Skeletal muscle satellite cell (primary cell): ENCODE measurements around the gene MIS18A.
"Not testable (repeated sequence)": the region's sequence is repeated elsewhere in the genome, so short reads cannot be mapped to it uniquely, and the experiment has no call there.

Source experiments
- H3K27me3 ChIP-seq: 2 replicates; pipeline ENCODE4 v1.7.0; 2013; ENCODE audit warnings: low read length; ENCODE audit not compliant: control insufficient read depth, insufficient read depth
- H3K36me3 ChIP-seq: 2 replicates; pipeline ENCODE4 v1.7.0; 2013; ENCODE audit warnings: mild to moderate bottlenecking, control low read depth, low read length; ENCODE audit not compliant: insufficient read depth
- H3K4me1 ChIP-seq: 2 replicates; pipeline ENCODE4 v1.7.0; 2013; ENCODE audit warnings: low read length; ENCODE audit not compliant: control insufficient read depth, insufficient read depth
- H3K4me2 ChIP-seq: 2 replicates; pipeline ENCODE4 v1.7.0; 2013; ENCODE audit warnings: mild to moderate bottlenecking, low read length
- H3K4me3 ChIP-seq: 2 replicates; pipeline ENCODE4 v1.7.0; 2013; ENCODE audit warnings: low read length
- H3K9ac ChIP-seq: 2 replicates; pipeline ENCODE4 v1.7.0; 2013; ENCODE audit warnings: mild to moderate bottlenecking, low read depth, low read length, moderate library complexity
- H3K9me3 ChIP-seq: replicated peaks from 2 replicates; pipeline ENCODE4 v1.7.0; 2013; ENCODE audit warnings: mild to moderate bottlenecking, control low read depth, low read length

Gene MIS18A

DNA sequence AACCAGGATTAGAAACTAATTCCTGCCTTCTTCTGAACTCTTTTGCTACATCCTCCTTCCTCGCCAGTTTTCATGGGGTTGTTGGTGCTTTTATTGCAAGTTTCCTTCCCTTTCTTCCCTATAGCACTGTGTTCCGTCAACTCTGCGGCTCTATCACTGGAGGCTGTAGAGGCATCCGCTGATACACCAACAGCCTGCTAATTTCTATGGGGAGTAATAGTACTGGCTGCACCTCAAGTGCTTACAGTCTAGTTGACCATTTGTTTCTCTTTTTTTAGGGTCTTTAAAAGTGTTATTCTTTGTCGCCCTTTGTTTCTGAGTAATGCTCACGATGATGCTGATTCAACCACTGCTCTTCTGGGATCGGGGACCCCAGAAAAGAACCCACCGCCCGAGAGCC, 746 bp downstream of the MIS18A start:
- Histone ChIP-seq H3K4me2 (peak overlapping the region; percentile 86), H3K36me3 (no peaks in the 10 kb centered on the region), H3K4me3 (peak overlapping the region; percentile 86), H3K4me1 (peaks cover 14% of the 10 kb centered on the region), H3K9me3 (no peaks in the 10 kb centered on the region), H3K9ac (peak overlapping the region; percentile 83), H3K27me3 (no peaks in the 10 kb centered on the region)

GRCh38 chr21:32276671-32277070, 2.2 kb downstream of the MIS18A start:
- H3K4me1 ChIP-seq = peaks cover 14% of the 10 kb centered on the region
- H3K36me3 ChIP-seq = no peaks in the 10 kb centered on the region
- no peaks in the 10 kb centered on the region for H3K27me3 ChIP-seq
- H3K9ac ChIP-seq = no peak overlapping the region
- H3K4me2 ChIP-seq = no peak overlapping the region
- H3K9me3 ChIP-seq = no peaks in the 10 kb centered on the region
- no peak overlapping the region for H3K4me3 ChIP-seq

- H3K4me3 ChIP-seq = no peak overlapping the region
- no peaks in the 10 kb centered on the region for H3K9me3 ChIP-seq
- H3K4me1 ChIP-seq = no peaks in the 10 kb centered on the region
- no peaks in the 10 kb centered on the region for H3K27me3 ChIP-seq
- no peak overlapping the region for H3K9ac ChIP-seq
- no peak overlapping the region for H3K4me2 ChIP-seq
- peaks cover 14% of the 10 kb centered on the region for H3K36me3 ChIP-seq
Measured at GRCh38 chr21:32270748-32271147, 8.1 kb downstream of the MIS18A start.

GRCh38 chr21:32265321-32265720, 13.5 kb downstream of the MIS18A start:
- not testable (repeated sequence) for H3K4me2 ChIP-seq, H3K9me3 ChIP-seq, H3K27me3 ChIP-seq, H3K9ac ChIP-seq, H3K4me1 ChIP-seq, H3K4me3 ChIP-seq
- peaks cover 14% of the 10 kb centered on the region for H3K36me3 ChIP-seq

GRCh38 chr21:32261929-32262328, 16.9 kb downstream of the MIS18A start:
- Histone ChIP-seq H3K9me3 (no peaks in the 10 kb centered on the region), H3K4me1 (peaks cover 6% of the 10 kb centered on the region), H3K4me3 (no peak overlapping the region), H3K9ac (no peak overlapping the region), H3K27me3 (peaks cover 7% of the 10 kb centered on the region), H3K4me2 (no peak overlapping the region), H3K36me3 (peaks cover 4% of the 10 kb centered on the region)

GRCh38 chr21:32260130-32260529, 18.7 kb downstream of the MIS18A start:
- Histone ChIP-seq H3K4me1 (peaks cover 12% of the 10 kb centered on the region), H3K9ac (no peak overlapping the region), H3K9me3 (no peaks in the 10 kb centered on the region), H3K27me3 (peaks cover 19% of the 10 kb centered on the region), H3K36me3 (no peaks in the 10 kb centered on the region), H3K4me3 (no peak overlapping the region), H3K4me2 (no peak overlapping the region)

DNA sequence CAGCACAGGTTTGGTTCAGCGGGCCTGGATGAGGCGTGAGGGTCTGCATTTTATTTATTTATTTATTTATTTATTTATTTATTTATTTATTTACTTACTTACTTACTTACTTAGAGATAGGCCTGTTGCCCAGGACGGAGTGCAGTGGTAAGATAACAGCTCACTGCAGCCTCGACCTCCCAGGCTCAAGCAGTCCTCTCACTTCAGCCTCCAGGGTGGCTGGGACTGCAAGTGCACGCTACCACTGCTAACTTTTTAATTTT, 20.1 kb downstream of the MIS18A start:
- H3K27me3 ChIP-seq = peaks cover 19% of the 10 kb centered on the region
- not testable (repeated sequence) for H3K36me3 ChIP-seq, H3K4me3 ChIP-seq, H3K9ac ChIP-seq, H3K4me2 ChIP-seq, H3K9me3 ChIP-seq
- peaks cover 12% of the 10 kb centered on the region for H3K4me1 ChIP-seq

DNA sequence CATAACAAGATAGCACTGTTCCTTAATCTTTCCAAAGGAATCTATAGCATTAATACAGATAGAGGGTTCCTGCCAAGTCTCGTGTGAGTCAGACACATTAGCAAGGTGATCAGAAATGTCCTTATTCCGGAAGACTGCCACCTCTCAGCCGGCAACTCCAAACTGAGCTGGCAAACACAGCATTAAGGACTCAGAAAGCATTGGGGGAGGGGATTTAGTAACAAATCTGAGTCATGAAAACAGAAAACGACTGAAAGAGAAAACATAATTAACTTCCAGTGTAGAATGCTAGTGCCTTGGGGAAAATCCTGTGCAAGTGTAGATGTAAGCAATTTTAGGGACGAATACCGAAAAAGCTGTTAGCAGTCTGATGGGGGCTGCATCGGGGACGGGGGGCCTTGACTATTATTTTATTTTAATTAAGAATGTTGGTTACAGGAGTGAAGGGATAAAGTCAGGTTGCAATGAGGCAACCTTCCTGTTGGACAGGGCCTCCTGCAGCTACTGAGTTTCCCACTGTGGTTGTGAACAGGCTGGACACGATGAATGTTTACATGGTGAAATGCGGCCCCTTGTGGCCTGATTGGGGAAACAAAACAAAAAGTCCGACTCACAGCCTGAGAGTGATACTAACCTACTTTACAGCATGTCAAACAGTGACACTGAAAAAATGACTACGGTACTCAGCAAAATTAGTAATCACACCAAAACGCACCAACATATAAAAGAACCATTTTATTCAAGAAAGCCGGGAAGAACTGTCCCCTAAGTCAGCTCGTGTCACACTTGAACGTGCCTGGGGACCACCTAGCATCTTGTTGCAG, 20.7 kb downstream of the MIS18A start:
- H3K27me3 ChIP-seq = peaks cover 19% of the 10 kb centered on the region
- H3K9ac ChIP-seq = no peak overlapping the region
- H3K9me3 ChIP-seq = no peaks in the 10 kb centered on the region
- no peak overlapping the region for H3K4me3 ChIP-seq
- no peak overlapping the region for H3K4me2 ChIP-seq
- no peaks in the 10 kb centered on the region for H3K36me3 ChIP-seq
- H3K4me1 ChIP-seq = peaks cover 12% of the 10 kb centered on the region

GRCh38 chr21:32256873-32257620, 21.8 kb downstream of the MIS18A start:
- peak overlapping the region; percentile 36 for H3K9ac ChIP-seq
- no peak overlapping the region for H3K4me3 ChIP-seq
- H3K9me3 ChIP-seq = no peaks in the 10 kb centered on the region
- no peaks in the 10 kb centered on the region for H3K36me3 ChIP-seq
- H3K27me3 ChIP-seq = peaks cover 22% of the 10 kb centered on the region
- H3K4me1 ChIP-seq = peaks cover 12% of the 10 kb centered on the region
- peak overlapping the region; percentile 3 for H3K4me2 ChIP-seq

DNA sequence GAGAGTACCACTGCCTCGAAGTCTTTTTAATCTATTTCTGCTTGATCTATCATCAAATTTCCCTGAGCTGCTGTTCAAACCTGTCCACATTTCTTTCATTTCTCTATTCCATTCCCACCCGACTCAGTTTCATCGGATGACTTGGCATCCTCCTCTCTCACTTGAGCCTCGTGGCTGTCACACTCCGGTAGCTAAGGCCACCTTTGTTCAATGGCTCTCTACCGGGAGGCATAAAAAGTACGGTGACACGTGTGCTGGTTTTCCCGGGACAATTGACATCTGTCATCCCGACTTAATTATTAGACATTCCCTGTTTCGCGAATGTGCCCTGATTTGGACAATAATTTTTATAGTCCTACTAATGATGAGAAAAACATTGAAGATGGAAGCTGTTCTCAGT, 22.6 kb downstream of the MIS18A start:
- H3K4me2 ChIP-seq = peak overlapping the region; percentile 3
- H3K36me3 ChIP-seq = no peaks in the 10 kb centered on the region
- peaks cover 25% of the 10 kb centered on the region for H3K27me3 ChIP-seq
- no peak overlapping the region for H3K4me3 ChIP-seq
- H3K9me3 ChIP-seq = no peaks in the 10 kb centered on the region
- H3K4me1 ChIP-seq = peaks cover 12% of the 10 kb centered on the region
- peak overlapping the region; percentile 36 for H3K9ac ChIP-seq

- Histone ChIP-seq H3K36me3 (no peaks in the 10 kb centered on the region), H3K4me3 (no peak overlapping the region), H3K4me2 (no peak overlapping the region), H3K4me1 (peaks cover 12% of the 10 kb centered on the region), H3K27me3 (peaks cover 42% of the 10 kb centered on the region), H3K9me3 (no peaks in the 10 kb centered on the region), H3K9ac (no peak overlapping the region)
Measured at GRCh38 chr21:32253215-32253641, 25.6 kb downstream of the MIS18A start.

GRCh38 chr21:32252136-32252535, 26.7 kb downstream of the MIS18A start:
- peaks cover 46% of the 10 kb centered on the region for H3K27me3 ChIP-seq
- H3K9me3 ChIP-seq = no peaks in the 10 kb centered on the region
- H3K4me2 ChIP-seq = no peak overlapping the region
- no peaks in the 10 kb centered on the region for H3K36me3 ChIP-seq
- peaks cover 9% of the 10 kb centered on the region for H3K4me1 ChIP-seq
- H3K9ac ChIP-seq = no peak overlapping the region
- H3K4me3 ChIP-seq = no peak overlapping the region
